H9 (cell line): ENCODE results near the gene TEX264. TPM values are rescaled to one million over a fixed set of nuclear protein-coding genes. Genes with fewer than 3 reads are reported as not detected.

Experiments
- DNase-seq: peaks from one replicate; pipeline ENCODE4 v3.0.0-alpha.2; 2017
- H2AFZ ChIP-seq: one replicate; pipeline ENCODE4 v1.6.1; 2013; ENCODE audit warnings: mild to moderate bottlenecking, low read length, control low read depth, moderate library complexity
- H2AK5ac ChIP-seq: 2 replicates; pipeline ENCODE4 v1.6.1; 2013; ENCODE audit warnings: low read length, control low read depth, mixed read lengths; ENCODE audit not compliant: insufficient read length
- H2BK120ac ChIP-seq: one replicate; pipeline ENCODE4 v1.6.1; 2013; ENCODE audit warnings: low read depth, mild to moderate bottlenecking, low read length, control low read depth, inconsistent platforms; ENCODE audit not compliant: poor library complexity, severe bottlenecking
- H2BK12ac ChIP-seq: 2 replicates; pipeline ENCODE4 v1.6.1; 2013; ENCODE audit warnings: low read length, control low read depth, mixed read lengths, low read depth; ENCODE audit not compliant: insufficient read length
- H2BK15ac ChIP-seq: 2 replicates; pipeline ENCODE4 v1.6.1; 2013; ENCODE audit warnings: low read depth, low read length, control low read depth
- H2BK20ac ChIP-seq: one replicate; pipeline ENCODE4 v1.6.1; 2013; ENCODE audit warnings: low read depth, mild to moderate bottlenecking, low read length, control low read depth, inconsistent platforms; ENCODE audit not compliant: poor library complexity, severe bottlenecking
- H2BK5ac ChIP-seq: 2 replicates; pipeline ENCODE4 v1.6.1; 2013; ENCODE audit warnings: low read length, control low read depth, mixed read lengths; ENCODE audit not compliant: insufficient read length
- H3K14ac ChIP-seq: 2 replicates; pipeline ENCODE4 v1.6.1; 2013; ENCODE audit warnings: low read length, control low read depth; ENCODE audit not compliant: insufficient read depth
- H3K18ac ChIP-seq: 2 replicates; pipeline ENCODE4 v1.6.1; 2013; ENCODE audit warnings: low read depth, mild to moderate bottlenecking, mixed read lengths, low read length, control low read depth; ENCODE audit not compliant: insufficient read length
- H3K23ac ChIP-seq: 2 replicates; pipeline ENCODE4 v1.6.1; 2013; ENCODE audit warnings: low read length, control low read depth, mixed read lengths, low read depth; ENCODE audit not compliant: insufficient read length
- H3K23me2 ChIP-seq: 2 replicates; pipeline ENCODE4 v1.6.1; 2013; ENCODE audit warnings: low read depth, mild to moderate bottlenecking, mixed read lengths, low read length, control low read depth; ENCODE audit not compliant: insufficient read length, poor library complexity, severe bottlenecking
- H3K27ac ChIP-seq: 2 replicates; pipeline ENCODE4 v1.5.1; 2013; ENCODE audit warnings: low read length, control low read depth, mixed read lengths, low read depth; ENCODE audit not compliant: insufficient read length
- H3K27me3 ChIP-seq: 2 replicates; pipeline ENCODE4 v1.6.1; 2013; ENCODE audit warnings: low read length, control low read depth, inconsistent platforms; ENCODE audit not compliant: insufficient read depth
- H3K4ac ChIP-seq: 2 replicates; pipeline ENCODE4 v1.6.1; 2013; ENCODE audit warnings: low read depth, mild to moderate bottlenecking, control low read depth, inconsistent platforms, low read length, moderate library complexity
- H3K4me1 ChIP-seq: 2 replicates; pipeline ENCODE4 v1.6.1; 2013; ENCODE audit warnings: low read length, control low read depth, inconsistent platforms; ENCODE audit not compliant: insufficient read depth
- H3K4me2 ChIP-seq: 2 replicates; pipeline ENCODE4 v1.6.1; 2013; ENCODE audit warnings: low read length, control low read depth, mixed read lengths; ENCODE audit not compliant: insufficient read length, insufficient read depth
- H3K56ac ChIP-seq: 2 replicates; pipeline ENCODE4 v1.6.1; 2013; ENCODE audit warnings: low read depth, mild to moderate bottlenecking, mixed read lengths, low read length, control low read depth; ENCODE audit not compliant: insufficient read length
- H3K79me1 ChIP-seq: 2 replicates; pipeline ENCODE4 v1.6.1; 2013; ENCODE audit warnings: low read depth, mild to moderate bottlenecking, moderate library complexity, low read length, control low read depth, inconsistent platforms; ENCODE audit not compliant: insufficient read depth, poor library complexity, severe bottlenecking
- H3K79me2 ChIP-seq: 2 replicates; pipeline ENCODE4 v1.6.1; 2013; ENCODE audit warnings: low read length, control low read depth, inconsistent platforms; ENCODE audit not compliant: insufficient read depth
- H3K9ac ChIP-seq: 2 replicates; pipeline ENCODE4 v1.6.1; 2013; ENCODE audit warnings: low read length, control low read depth, mixed read lengths; ENCODE audit not compliant: insufficient read length; ENCODE audit errors: extremely low read depth
- H3K9me3 ChIP-seq: one replicate; pipeline ENCODE4 v1.6.1; 2013; ENCODE audit warnings: low read depth, low read length, inconsistent platforms; ENCODE audit not compliant: control insufficient read depth
- H3T11ph ChIP-seq: one replicate; pipeline ENCODE4 v1.6.1; 2013; ENCODE audit warnings: mild to moderate bottlenecking, low read length, control low read depth, inconsistent platforms
- H4K20me1 ChIP-seq: one replicate; pipeline ENCODE4 v1.6.1; 2013; ENCODE audit not compliant: control insufficient read depth, insufficient read length, insufficient read depth
- H4K5ac ChIP-seq: 2 replicates; pipeline ENCODE4 v1.6.1; 2013; ENCODE audit warnings: low read depth, mild to moderate bottlenecking, mixed read lengths, low read length, control low read depth; ENCODE audit not compliant: insufficient read length
- H4K8ac ChIP-seq: replicated peaks from 2 replicates; pipeline ENCODE4 v1.6.1; 2013; ENCODE audit warnings: low read length, control low read depth, mixed read lengths, low read depth; ENCODE audit not compliant: insufficient read length
- H4K91ac ChIP-seq: 2 replicates; pipeline ENCODE4 v1.6.1; 2013; ENCODE audit warnings: low read depth, mild to moderate bottlenecking, moderate library complexity, mixed read lengths, low read length, control low read depth; ENCODE audit not compliant: insufficient read length
- H3K27ac Mint-ChIP-seq, 3 experiments: 2 replicates in 2 of 3; 3 replicates in 1 of 3; pipeline ENCODE4 v1.8.0; 2020 to 2021; ENCODE audit warnings: mixed read lengths in 3 of 3, mild to moderate bottlenecking in 1 of 3, moderate library complexity in 1 of 3
- H3K27me3 Mint-ChIP-seq: 2 replicates; pipeline ENCODE4 v1.8.0; 2021; ENCODE audit warnings: low read depth, mild to moderate bottlenecking, moderate library complexity, mixed read lengths
- H3K36me3 Mint-ChIP-seq, 3 experiments: 2 replicates in 2 of 3; 3 replicates in 1 of 3; pipeline ENCODE4 v1.8.0; 2020 to 2021; ENCODE audit warnings: low read depth in 3 of 3, mixed read lengths in 3 of 3; ENCODE audit not compliant: insufficient read depth in 1 of 3
- H3K4me1 Mint-ChIP-seq, 2 experiments: 2 replicates each; pipeline ENCODE4 v1.8.0; 2020; ENCODE audit warnings: mixed read lengths in 2 of 2
- H3K4me3 Mint-ChIP-seq, 2 experiments: 2 replicates in 1 of 2; 3 replicates in 1 of 2; pipeline ENCODE4 v1.8.0; 2020 to 2021; ENCODE audit warnings: mild to moderate bottlenecking in 2 of 2, mixed read lengths in 2 of 2, moderate library complexity in 1 of 2
- H3K9me3 Mint-ChIP-seq, 2 experiments: 2 replicates in 1 of 2; 3 replicates in 1 of 2; pipeline ENCODE4 v1.8.0; 2020; ENCODE audit warnings: mild to moderate bottlenecking in 2 of 2, mixed read lengths in 2 of 2, moderate library complexity in 1 of 2
- WGBS: extraction: QIAGEN DNeasy Blood & Tissue Kit; methylation state at CpG from one replicate; pipeline ENCODE4 v1.1.7; 2013; ENCODE audit warnings: missing lambda C conversion rate, low lambda C conversion rate, mixed read lengths; ENCODE audit not compliant: insufficient read length; ENCODE audit errors: extremely low coverage; 5-methylcytosine and 5-hydroxymethylcytosine counted together
- total RNA-seq: library from RNA; stranded (reverse); gene quantifications from 2 replicates; pipeline ENCODE4 v1.2.1, GENCODE V29; 2021
- TF ChIP-seq, protein P1 (sequence below): fragments of 200-600 bp; sonication (generic); conservative IDR thresholded peaks from 3 replicates; pipeline ENCODE4 v1.8.0; 2021; ENCODE audit warnings: antibody characterized with exemption, mild to moderate bottlenecking

The TEX264 gene
- total RNA-seq, 1 experiment from 2014 or later = 17.3 TPM

DNA sequence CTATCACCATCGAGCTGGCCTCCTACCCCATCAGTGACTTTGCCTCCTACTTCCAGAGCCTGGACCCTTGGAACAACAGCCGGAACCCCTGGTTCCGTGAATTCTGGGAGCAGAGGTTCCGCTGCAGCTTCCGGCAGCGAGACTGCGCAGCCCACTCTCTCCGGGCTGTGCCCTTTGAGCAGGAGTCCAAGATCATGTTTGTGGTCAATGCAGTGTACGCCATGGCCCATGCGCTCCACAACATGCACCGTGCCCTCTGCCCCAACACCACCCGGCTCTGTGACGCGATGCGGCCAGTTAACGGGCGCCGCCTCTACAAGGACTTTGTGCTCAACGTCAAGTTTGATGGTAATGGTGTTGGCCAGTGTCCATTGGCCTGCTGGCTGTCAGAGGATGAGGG lies 41.9 kb downstream of the TEX264 start:
- no peak overlapping the region for H4K8ac ChIP-seq
- H3K4me1 ChIP-seq = no peaks in the 10 kb centered on the region; the same call in 1 of the 2 replicates
- no peak overlapping the region for H2BK12ac ChIP-seq
- no CpG with 5 or more reads among the region's 19 CpGs for WGBS
- no peak for DNase-seq
- H4K91ac ChIP-seq = no peak overlapping the region
- H2AK5ac ChIP-seq = no peak overlapping the region
- TF ChIP-seq, protein P1, sequence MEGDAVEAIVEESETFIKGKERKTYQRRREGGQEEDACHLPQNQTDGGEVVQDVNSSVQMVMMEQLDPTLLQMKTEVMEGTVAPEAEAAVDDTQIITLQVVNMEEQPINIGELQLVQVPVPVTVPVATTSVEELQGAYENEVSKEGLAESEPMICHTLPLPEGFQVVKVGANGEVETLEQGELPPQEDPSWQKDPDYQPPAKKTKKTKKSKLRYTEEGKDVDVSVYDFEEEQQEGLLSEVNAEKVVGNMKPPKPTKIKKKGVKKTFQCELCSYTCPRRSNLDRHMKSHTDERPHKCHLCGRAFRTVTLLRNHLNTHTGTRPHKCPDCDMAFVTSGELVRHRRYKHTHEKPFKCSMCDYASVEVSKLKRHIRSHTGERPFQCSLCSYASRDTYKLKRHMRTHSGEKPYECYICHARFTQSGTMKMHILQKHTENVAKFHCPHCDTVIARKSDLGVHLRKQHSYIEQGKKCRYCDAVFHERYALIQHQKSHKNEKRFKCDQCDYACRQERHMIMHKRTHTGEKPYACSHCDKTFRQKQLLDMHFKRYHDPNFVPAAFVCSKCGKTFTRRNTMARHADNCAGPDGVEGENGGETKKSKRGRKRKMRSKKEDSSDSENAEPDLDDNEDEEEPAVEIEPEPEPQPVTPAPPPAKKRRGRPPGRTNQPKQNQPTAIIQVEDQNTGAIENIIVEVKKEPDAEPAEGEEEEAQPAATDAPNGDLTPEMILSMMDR = no peak
- peaks cover 9% of the 10 kb centered on the region; the same call in 1 of the 2 replicates for H3K27me3 ChIP-seq
- H3K27ac ChIP-seq = no peak overlapping the region
- peaks cover 7 to 10% of the 10 kb centered on the region in 2 experiments; a peak in 3 of 4 replicates for H3K4me1 Mint-ChIP-seq
- H3K23me2 ChIP-seq = no peaks in the 10 kb centered on the region
- H3K79me2 ChIP-seq = no peaks in the 10 kb centered on the region
- H2BK5ac ChIP-seq = no peak overlapping the region
- H3K9me3 Mint-ChIP-seq = no peaks in the 10 kb centered on the region
- H2AFZ ChIP-seq = no peak overlapping the region
- H3K9ac ChIP-seq = no peak overlapping the region
- H3K4me2 ChIP-seq = no peak overlapping the region
- peaks cover 0 to 10% (median 4%) of the 10 kb centered on the region in 3 experiments; a peak in 3 of 7 replicates for H3K36me3 Mint-ChIP-seq
- H3K79me1 ChIP-seq = no peaks in the 10 kb centered on the region
- no peak overlapping the region for H3T11ph ChIP-seq
- H2BK15ac ChIP-seq = no peak overlapping the region
- H2BK20ac ChIP-seq = no peak overlapping the region
- H3K27ac Mint-ChIP-seq = no peak overlapping the region
- peaks cover 16% of the 10 kb centered on the region for H3K27me3 Mint-ChIP-seq
- no peak overlapping the region for H3K56ac ChIP-seq
- H3K14ac ChIP-seq = no peak overlapping the region
- H2BK120ac ChIP-seq = no peak overlapping the region
- no peaks in the 10 kb centered on the region for H3K9me3 ChIP-seq
- no peak overlapping the region for H3K18ac ChIP-seq
- H4K5ac ChIP-seq = no peak overlapping the region
- H3K4me3 Mint-ChIP-seq = no peak overlapping the region
- no peak overlapping the region for H3K23ac ChIP-seq
- no peak overlapping the region for H3K4ac ChIP-seq
- H4K20me1 ChIP-seq = no peaks in the 10 kb centered on the region
